OCI-LY7 (cell line): ENCODE data around the gene PTP4A1.

ENCODE experiments used
- CTCF ChIP-seq: fragments of 200-600 bp; sonication (generic); conservative IDR thresholded peaks from 2 replicates; pipeline ENCODE4 v1.5.1; 2014; ENCODE audit warnings: mild to moderate bottlenecking, antibody characterized with exemption, low read length, moderate library complexity, mixed read lengths
- EZH2phosphoT487 ChIP-seq: fragments of 200-600 bp; sonication (generic); IDR thresholded peaks from 2 replicates; pipeline ENCODE4 v1.6.1; 2018; ENCODE audit warnings: low read depth, borderline replicate concordance, mild to moderate bottlenecking, mixed run types, antibody characterized with exemption, low read length, moderate library complexity, mixed read lengths

DNA sequence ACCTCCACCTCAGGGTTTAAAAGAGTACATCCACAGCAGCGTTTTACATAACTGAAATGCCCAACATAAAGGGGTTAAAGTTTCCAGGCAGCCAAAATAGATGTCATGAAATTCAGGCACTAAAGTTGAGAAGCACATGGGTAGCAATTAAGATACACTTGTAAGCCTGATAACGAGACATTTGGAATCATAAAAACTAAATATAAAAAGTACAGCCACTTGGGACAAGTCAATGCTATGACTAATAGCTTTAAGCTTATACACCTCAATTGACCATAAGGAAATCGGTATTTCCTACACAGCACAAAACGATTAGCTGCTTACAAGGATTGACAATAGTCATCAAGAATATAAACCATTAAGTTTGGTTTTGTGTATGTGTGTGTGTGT is 11.8 kb downstream of the PTP4A1 start:
- TF ChIP-seq CTCF (no peak), EZH2phosphoT487 (no peak)
